Hepatocyte (in vitro differentiated cells): Measurements from ENCODE around the gene MARCHF9. TPM values are rescaled to one million over a fixed set of nuclear protein-coding genes. Genes with fewer than 3 reads are reported as not detected.

Experiments used
- DNase-seq: peaks from one replicate; pipeline ENCODE4 v3.0.0-alpha.2; 2016; ENCODE audit warnings: low spot score
- H2AFZ ChIP-seq: fragments of 200-600 bp; sonication (generic); 2 replicates; pipeline ENCODE4 v1.6.0; 2016; ENCODE audit warnings: antibody characterized with exemption, mild to moderate bottlenecking
- H3K27ac ChIP-seq: fragments of 200-600 bp; sonication (generic); 2 replicates; pipeline ENCODE4 v1.5.1; 2016; ENCODE audit warnings: mild to moderate bottlenecking
- H3K27me3 ChIP-seq: fragments of 200-600 bp; sonication (generic); 2 replicates; pipeline ENCODE4 v1.6.1; 2016
- H3K36me3 ChIP-seq: fragments of 200-600 bp; sonication (generic); replicated peaks from 2 replicates; pipeline ENCODE4 v1.5.1; 2016; ENCODE audit warnings: low read depth; ENCODE audit not compliant: insufficient read depth
- H3K4me1 ChIP-seq: fragments of 200-600 bp; sonication (generic); 2 replicates; pipeline ENCODE4 v1.5.1; 2016; ENCODE audit warnings: mild to moderate bottlenecking, moderate library complexity; ENCODE audit not compliant: insufficient read depth
- H3K4me2 ChIP-seq: fragments of 200-600 bp; sonication (generic); 2 replicates; pipeline ENCODE4 v1.6.0; 2016
- H3K4me3 ChIP-seq: fragments of 200-600 bp; sonication (generic); 2 replicates; pipeline ENCODE4 v1.5.1; 2016; ENCODE audit warnings: mild to moderate bottlenecking
- H3K79me2 ChIP-seq: fragments of 200-600 bp; sonication (generic); 2 replicates; pipeline ENCODE4 v1.6.0; 2017; ENCODE audit warnings: mild to moderate bottlenecking
- H3K9me2 ChIP-seq: fragments of 200-600 bp; sonication (generic); replicated peaks from 2 replicates; pipeline ENCODE4 v1.6.0; 2017; ENCODE audit warnings: mild to moderate bottlenecking; ENCODE audit not compliant: insufficient read depth
- H3K9me3 ChIP-seq: fragments of 200-600 bp; sonication (generic); 2 replicates; pipeline ENCODE4 v1.5.1; 2016; ENCODE audit warnings: low read depth, mild to moderate bottlenecking
- H4K20me1 ChIP-seq: fragments of 200-600 bp; sonication (generic); 2 replicates; pipeline ENCODE4 v1.6.0; 2016; ENCODE audit warnings: mild to moderate bottlenecking; ENCODE audit not compliant: insufficient read depth, poor library complexity, severe bottlenecking
- CTCF ChIP-seq: fragments of 200-600 bp; sonication (generic); IDR thresholded peaks from 2 replicates; pipeline ENCODE4 v1.5.1; 2016; ENCODE audit warnings: antibody characterized with exemption, mild to moderate bottlenecking; ENCODE audit not compliant: poor library complexity
- EZH2 ChIP-seq: fragments of 200-600 bp; sonication (generic); IDR thresholded peaks from 2 replicates; pipeline ENCODE4 v1.6.1; 2016; ENCODE audit warnings: antibody characterized with exemption, mild to moderate bottlenecking, borderline replicate concordance
- EZH2phosphoT487 ChIP-seq: fragments of 200-600 bp; sonication (generic); IDR thresholded peaks from one replicate; pipeline ENCODE4 v1.6.1; 2018; ENCODE audit warnings: antibody characterized with exemption, mild to moderate bottlenecking, low read depth, moderate library complexity; ENCODE audit not compliant: unreplicated experiment, severe bottlenecking
- WGBS: methylation state at CpG from one replicate; pipeline ENCODE4 v1.1.6; 2016; ENCODE audit warnings: low lambda C conversion rate; ENCODE audit errors: missing lambda C conversion rate; 5-methylcytosine and 5-hydroxymethylcytosine counted together
- polyA plus RNA-seq: library from polyadenylated mRNA; unstranded; fragments of >200 nt; fragmentation: Nextera tagmentation; extraction: Ambion mirVana; gene quantifications from 2 replicates; pipeline ENCODE4 v1.2.1, GENCODE V29; 2016
- total RNA-seq: library from RNA; depleted of rRNA; stranded (reverse); fragments of >200 nt; gene quantifications from 2 replicates; pipeline ENCODE4 v1.2.3, GENCODE V29; 2014

Gene MARCHF9
- total and polyA plus RNA-seq, 2 experiments from 2014 or later: 13.6 to 16.9 TPM

GRCh38 chr12:57767305-57767698 lies 12.4 kb downstream of the MARCHF9 start:
- Histone ChIP-seq H3K36me3 (no peaks in the 10 kb centered on the region), H3K4me1 (peaks cover 28% of the 10 kb centered on the region), H3K4me2 (peak overlapping the region; percentile 96), H3K79me2 (peaks cover 10% of the 10 kb centered on the region), H3K4me3 (no peak overlapping the region), H4K20me1 (no peaks in the 10 kb centered on the region), H3K9me3 (no peaks in the 10 kb centered on the region), H2AFZ (no peak overlapping the region), H3K27ac (no peak overlapping the region), H3K9me2 (no peaks in the 10 kb centered on the region), H3K27me3 (peaks cover 53% of the 10 kb centered on the region)
- TF ChIP-seq CTCF: no peak
- no peak for TF ChIP-seq EZH2
- no peak for TF ChIP-seq EZH2phosphoT487
- DNase-seq: no peak

- TF ChIP-seq CTCF (no peak), EZH2 (no peak), EZH2phosphoT487 (no peak)
- peaks cover 51% of the 10 kb centered on the region for H3K27me3 ChIP-seq
- WGBS: 91% methylated on average over 3 of the region's 3 CpGs
- no peak overlapping the region for H3K4me2 ChIP-seq
- H3K9me3 ChIP-seq: no peaks in the 10 kb centered on the region
- H3K36me3 ChIP-seq: no peaks in the 10 kb centered on the region
- H3K4me1 ChIP-seq: peaks cover 28% of the 10 kb centered on the region
- no peaks in the 10 kb centered on the region for H4K20me1 ChIP-seq
- no peak overlapping the region for H3K27ac ChIP-seq
- no peaks in the 10 kb centered on the region for H3K9me2 ChIP-seq
- DNase-seq: no peak
- H2AFZ ChIP-seq: no peak overlapping the region
- no peak overlapping the region for H3K4me3 ChIP-seq
- H3K79me2 ChIP-seq: peaks cover 10% of the 10 kb centered on the region
Observed at GRCh38 chr12:57767876-57768275, 13.0 kb downstream of the MARCHF9 start.

- Histone ChIP-seq H3K4me2 (no peak overlapping the region), H3K4me1 (peaks cover 31% of the 10 kb centered on the region)
- TF ChIP-seq EZH2phosphoT487 (no peak), CTCF (no peak), EZH2 (no peak)
Observed at GRCh38 chr12:57769594-57769993, 14.7 kb downstream of the MARCHF9 start.

GRCh38 chr12:57770734-57771133 lies 15.8 kb downstream of the MARCHF9 start:
- no peak for DNase-seq
- Histone ChIP-seq H3K4me1 (peaks cover 21% of the 10 kb centered on the region), H3K9me3 (no peaks in the 10 kb centered on the region), H3K36me3 (no peaks in the 10 kb centered on the region), H3K4me2 (peak overlapping the region; percentile 91), H4K20me1 (no peaks in the 10 kb centered on the region), H3K27ac (peak overlapping the region; percentile 90), H3K79me2 (peaks cover 14% of the 10 kb centered on the region), H3K4me3 (no peak overlapping the region), H2AFZ (no peak overlapping the region), H3K9me2 (no peaks in the 10 kb centered on the region), H3K27me3 (peaks cover 22% of the 10 kb centered on the region)
- TF ChIP-seq EZH2phosphoT487: no peak
- TF ChIP-seq EZH2: no peak
- no peak for TF ChIP-seq CTCF
- 91% methylated on average over 4 of the region's 4 CpGs for WGBS

More at GRCh38 chr12:57769594-57769993, 14.7 kb downstream of the MARCHF9 start:
- WGBS: 94% methylated on average over 11 of the region's 11 CpGs
- H3K27ac ChIP-seq: no peak overlapping the region
- peaks cover 33% of the 10 kb centered on the region for H3K27me3 ChIP-seq
- no peaks in the 10 kb centered on the region for H3K36me3 ChIP-seq
- DNase-seq: no peak
- H3K4me3 ChIP-seq: no peak overlapping the region
- H2AFZ ChIP-seq: no peak overlapping the region
- H4K20me1 ChIP-seq: no peaks in the 10 kb centered on the region
- H3K79me2 ChIP-seq: peaks cover 14% of the 10 kb centered on the region
- no peaks in the 10 kb centered on the region for H3K9me3 ChIP-seq
- no peaks in the 10 kb centered on the region for H3K9me2 ChIP-seq
